HG03066 (cell line): Measurements from ENCODE around the gene BMP6.

Experiments used
- ATAC-seq: cut with Tn5 transposase; IDR thresholded peaks from one replicate; pipeline ENCODE4 v1.9.1; 2021; ENCODE audit warnings: low read depth; ENCODE audit not compliant: unreplicated experiment

The BMP6 gene

DNA sequence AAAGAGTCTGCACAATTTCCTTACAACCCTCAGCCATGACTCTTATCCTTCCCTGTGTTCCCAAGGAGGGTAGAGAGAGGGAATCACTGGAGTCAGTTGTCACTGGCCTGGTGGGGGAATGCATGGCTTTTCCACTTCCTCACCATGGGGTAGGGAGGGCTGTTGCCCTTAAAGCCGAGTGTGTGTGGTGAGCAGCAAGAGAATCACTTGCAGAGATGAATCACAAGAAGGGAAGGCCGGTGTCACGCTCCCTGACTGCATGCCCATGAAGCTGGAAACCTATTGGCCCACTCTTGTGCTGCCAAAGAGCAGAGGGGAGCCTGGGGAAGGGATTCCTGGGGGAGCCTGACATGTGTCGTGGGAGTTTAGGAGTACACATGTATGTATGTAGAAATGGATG lies 18.1 kb upstream of the BMP6 start:
- ATAC-seq: no peak

DNA sequence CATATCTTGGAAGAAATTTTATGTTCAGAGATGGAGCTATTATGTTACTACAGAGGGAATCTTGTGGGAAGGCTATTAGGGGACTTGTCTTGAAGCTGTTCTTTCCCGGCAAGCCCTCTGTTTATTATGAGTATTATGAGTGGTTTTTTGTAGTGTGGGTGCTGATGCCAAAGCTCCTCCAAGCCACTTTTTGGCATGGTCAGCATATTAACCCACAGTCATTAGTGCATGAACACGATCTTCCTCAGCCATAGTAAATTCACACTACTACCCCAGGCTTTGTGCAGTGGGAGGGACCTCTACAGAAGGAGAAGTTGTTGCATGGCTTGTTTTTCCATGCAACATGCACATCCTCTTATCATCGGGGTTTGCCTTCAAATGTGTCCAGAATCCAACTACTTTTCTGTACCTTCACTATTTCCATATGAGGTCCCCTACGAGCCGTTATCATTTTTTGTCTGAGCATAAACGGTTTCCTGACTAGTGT lies 6.5 kb upstream of the BMP6 start:
- no peak for ATAC-seq

DNA sequence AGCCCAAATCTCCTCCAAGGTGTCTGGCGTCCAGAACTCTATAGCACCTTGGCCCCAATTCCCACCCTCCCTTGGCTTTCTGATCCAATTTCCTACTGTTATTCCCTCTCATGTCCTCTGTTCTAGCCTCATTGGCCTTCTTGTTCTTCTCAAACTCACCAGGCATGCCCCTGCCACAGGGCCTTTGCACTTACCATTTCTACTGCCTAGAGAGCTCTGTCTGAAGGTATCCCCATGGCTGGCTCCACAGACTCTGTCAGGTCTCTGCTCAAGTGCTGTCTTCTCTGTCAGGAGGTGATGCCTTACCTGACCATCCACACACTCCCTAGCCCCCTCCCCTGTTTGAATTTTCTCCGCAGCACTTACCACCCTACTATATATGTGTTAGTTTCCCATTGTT lies 5.6 kb upstream of the BMP6 start:
- ATAC-seq: no peak

- ATAC-seq: no peak
Observed at GRCh38 chr6:7721649-7722048, 4.2 kb upstream of the BMP6 start.

DNA sequence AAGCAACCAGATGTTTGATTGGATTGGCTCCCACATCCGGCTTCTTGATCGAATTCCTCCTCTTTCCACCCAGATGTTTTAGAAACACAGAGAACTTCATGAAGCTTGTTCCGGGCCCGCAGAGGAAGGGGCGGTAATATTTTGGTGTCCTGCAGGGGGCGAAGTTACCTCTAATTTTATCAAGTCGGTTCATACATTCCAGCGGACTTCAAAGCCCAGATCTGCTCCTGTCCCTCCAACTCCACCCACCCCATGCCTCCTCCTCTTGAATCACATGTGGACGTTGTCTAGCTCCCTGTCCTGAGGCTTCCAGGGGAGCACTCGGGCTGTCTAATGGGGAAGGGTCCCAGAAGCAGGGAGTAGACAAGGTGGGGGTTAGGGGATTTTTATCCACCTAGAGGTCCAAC lies 2.9 kb upstream of the BMP6 start:
- ATAC-seq: peak; percentile 38

GRCh38 chr6:7723554-7723953 lies 2.3 kb upstream of the BMP6 start:
- no peak for ATAC-seq

DNA sequence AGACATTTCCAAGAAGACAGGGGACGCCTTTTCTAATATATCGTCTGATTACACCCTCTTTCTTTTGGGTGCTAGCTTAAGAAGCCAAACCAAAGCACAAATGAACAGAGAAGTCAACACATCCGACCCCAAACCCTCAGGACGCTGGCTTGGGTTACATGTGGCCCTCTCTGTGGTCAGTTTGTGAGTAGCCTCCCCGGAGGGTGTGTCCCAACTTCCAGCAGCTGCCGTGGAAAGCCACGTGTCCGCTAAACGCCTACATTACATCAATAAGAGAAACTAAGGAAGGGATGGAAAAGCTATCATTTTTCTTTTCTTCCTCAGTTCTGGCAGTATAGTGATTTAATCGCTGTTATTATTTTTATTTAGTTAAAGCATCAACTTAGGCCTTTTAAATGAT lies 487 bp upstream of the BMP6 start:
- ATAC-seq: no peak

GRCh38 chr6:7726416-7727085 lies 652 bp downstream of the BMP6 start:
- ATAC-seq: peak; percentile 23

DNA sequence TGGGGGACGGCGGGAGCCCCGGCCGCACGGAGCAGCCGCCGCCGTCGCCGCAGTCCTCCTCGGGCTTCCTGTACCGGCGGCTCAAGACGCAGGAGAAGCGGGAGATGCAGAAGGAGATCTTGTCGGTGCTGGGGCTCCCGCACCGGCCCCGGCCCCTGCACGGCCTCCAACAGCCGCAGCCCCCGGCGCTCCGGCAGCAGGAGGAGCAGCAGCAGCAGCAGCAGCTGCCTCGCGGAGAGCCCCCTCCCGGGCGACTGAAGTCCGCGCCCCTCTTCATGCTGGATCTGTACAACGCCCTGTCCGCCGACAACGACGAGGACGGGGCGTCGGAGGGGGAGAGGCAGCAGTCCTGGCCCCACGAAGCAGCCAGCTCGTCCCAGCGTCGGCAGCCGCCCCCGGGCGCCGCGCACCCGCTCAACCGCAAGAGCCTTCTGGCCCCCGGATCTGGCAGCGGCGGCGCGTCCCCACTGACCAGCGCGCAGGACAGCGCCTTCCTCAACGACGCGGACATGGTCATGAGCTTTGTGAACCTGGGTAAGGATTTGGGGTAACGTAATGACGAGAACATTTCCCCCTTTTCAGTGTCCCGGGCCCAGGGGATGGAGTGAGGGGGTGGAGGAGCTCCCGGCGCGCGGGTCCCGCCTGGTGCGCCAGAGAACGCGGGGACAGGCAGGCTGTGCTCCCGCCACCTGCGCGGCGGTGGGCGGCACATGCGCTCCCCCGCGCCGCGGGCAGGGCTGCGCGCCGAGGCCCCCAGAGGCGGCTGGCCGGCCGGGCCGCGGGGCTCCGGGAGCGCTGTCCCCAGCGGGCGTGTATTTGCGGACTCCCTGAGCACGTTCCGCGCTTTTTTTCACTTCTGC lies 1.4 kb downstream of the BMP6 start:
- ATAC-seq: no peak

- ATAC-seq: no peak
Observed at GRCh38 chr6:7727946-7728854, 2.3 kb downstream of the BMP6 start.

- no peak for ATAC-seq
Observed at GRCh38 chr6:7728855-7729590, 3.1 kb downstream of the BMP6 start.

- ATAC-seq: no peak
Observed at GRCh38 chr6:7730001-7730783, 4.3 kb downstream of the BMP6 start.

DNA sequence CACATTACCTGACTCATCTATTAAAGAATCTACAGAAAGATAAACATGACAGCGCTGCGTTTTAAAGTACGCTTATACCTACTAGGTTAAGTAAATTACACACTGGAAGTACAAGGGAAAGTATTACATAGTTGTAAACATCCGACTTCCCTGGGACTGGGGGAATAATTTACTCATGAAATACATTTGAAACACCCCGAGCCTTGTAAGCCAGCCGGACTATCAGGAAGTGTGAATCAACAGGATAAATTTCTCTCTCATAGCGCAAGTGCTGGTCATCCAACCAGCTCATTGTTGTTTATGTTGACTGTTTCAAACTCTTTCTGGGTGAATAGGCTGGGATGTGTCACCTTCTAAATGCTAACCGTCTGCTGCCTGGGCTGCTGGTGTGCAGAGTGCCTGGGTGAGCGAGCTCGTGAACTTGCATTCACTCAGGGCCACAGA lies 4.9 kb downstream of the BMP6 start:
- ATAC-seq: no peak

GRCh38 chr6:7731294-7731693 lies 5.4 kb downstream of the BMP6 start:
- ATAC-seq: no peak

DNA sequence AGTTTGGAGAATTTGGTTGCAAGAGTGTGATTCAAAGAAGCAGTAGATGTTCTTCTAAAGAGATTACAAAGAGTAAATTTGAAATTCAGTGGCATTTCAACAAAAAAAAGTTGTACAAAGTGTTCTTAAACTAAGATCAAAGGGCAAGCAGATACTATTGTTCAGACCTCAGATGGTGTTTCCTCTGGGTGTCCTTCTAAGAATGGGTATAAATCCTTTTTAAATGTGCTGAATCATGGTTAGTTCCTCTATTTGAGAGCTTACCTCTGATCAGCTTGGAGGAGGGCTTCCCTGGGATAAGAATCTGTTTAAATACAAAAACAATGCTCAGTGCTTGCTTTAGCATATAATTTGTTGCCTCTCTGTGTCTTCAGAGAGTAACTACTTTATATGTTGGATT lies 6.3 kb downstream of the BMP6 start:
- no peak for ATAC-seq

- no peak for ATAC-seq
Observed at GRCh38 chr6:7734707-7735383, 8.9 kb downstream of the BMP6 start.

DNA sequence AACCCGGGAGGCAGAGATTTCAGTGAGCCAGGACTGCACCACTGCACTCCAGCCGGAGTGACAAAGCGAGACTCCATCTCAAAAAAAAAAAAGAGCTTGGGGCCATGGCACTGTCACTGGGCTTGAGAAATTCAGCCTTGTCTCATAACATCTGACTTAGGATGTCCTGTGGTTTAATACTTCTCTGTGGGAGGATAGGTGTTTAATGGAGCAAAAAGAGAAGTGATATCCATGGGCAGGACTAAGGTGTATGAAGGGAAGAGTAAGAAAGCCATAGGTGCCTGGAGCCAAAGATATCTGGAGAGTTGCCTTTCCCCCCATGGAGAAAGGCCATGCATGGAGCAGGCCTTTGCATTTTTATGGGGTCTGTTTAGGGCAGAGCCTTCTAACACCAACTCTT lies 11.2 kb downstream of the BMP6 start:
- no peak for ATAC-seq

DNA sequence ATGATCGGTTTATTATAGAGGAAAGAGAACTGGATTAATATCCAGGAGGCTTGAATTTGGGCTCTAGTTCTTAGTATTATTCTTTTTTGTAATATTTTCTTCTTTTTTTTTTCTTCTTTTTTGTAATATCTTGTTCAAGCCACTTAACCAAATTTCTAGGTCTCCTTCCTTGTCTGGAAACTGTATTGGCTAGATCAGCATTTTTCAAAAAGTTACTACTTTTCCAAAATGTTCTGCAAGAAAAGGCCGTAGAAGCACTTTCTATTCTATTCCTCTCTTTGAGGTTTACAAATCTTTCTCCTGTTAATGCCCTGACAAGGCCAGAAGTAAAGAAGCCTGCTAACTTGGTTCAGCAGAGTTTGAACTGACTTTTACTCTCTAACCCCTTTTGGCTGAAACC lies 12.0 kb downstream of the BMP6 start:
- ATAC-seq: no peak

DNA sequence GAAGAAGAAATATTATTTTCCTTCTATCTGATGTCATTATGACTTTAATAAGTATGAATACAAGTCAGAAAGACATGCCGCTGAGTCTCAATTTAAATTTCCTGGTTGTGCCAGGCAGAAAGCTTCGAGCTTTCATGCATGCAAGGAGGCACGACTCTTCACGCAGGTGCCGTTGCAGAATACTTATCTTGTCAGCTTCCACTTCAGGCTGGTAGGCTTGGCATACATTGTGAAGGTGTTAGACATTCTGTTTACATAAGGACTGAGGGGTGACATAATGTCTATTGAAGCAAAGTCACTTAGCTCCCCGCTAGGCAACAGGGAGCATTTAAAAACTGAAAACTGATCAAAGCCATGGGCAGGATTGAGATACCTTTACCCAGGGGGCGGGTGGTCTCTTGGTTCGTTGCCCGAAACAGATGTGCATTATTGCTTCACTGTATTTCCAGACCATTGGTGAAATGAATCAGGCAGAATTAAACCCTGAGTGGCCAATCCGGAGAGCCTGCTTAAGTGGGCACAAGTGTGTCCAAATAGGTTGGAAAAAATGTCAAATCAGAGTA lies 16.4 kb downstream of the BMP6 start:
- ATAC-seq: no peak
